T47D (cell line): ENCODE data around the gene R3HDM2.

Experiments used
- DNase-seq, 2 experiments: peaks; one replicate each; pipeline versions ENCODE4 v3.0.0 to v3.0.0-alpha.2; 2011 to 2012; ENCODE audit warnings: low read depth in 1 of 2, low spot score in 1 of 2
- JUND ChIP-seq: IDR thresholded peaks from 2 replicates; pipeline ENCODE4 v1.6.1; 2012; ENCODE audit warnings: low read depth
- in situ Hi-C: cut with HindIII; loops from 2 replicates; pipeline ENCODE4 v1.10.0; 2016; ENCODE audit warnings: low sequenced_read_pairs, low pct_unique_long_range_greater_than_20kb

The R3HDM2 gene

GRCh38 chr12:57243521-57244311, 187.1 kb downstream of the R3HDM2 start:
- in situ Hi-C loops = no loop called here
- TF ChIP-seq JUND = no peak
- peak; percentile 91 to 93 for DNase-seq

GRCh38 chr12:57242691-57243454, 188.0 kb downstream of the R3HDM2 start:
- in situ Hi-C loops = no loop called here
- no peak for TF ChIP-seq JUND
- DNase-seq = peak; percentile 93 to 95

- no peak for TF ChIP-seq JUND
- DNase-seq = peak in 1 of 2 experiments; percentile 84
- in situ Hi-C loops = no loop called here
Observed at GRCh38 chr12:57242329-57242690, 188.5 kb downstream of the R3HDM2 start.

GRCh38 chr12:57241402-57242310, 189.2 kb downstream of the R3HDM2 start:
- in situ Hi-C loops = no loop called here
- DNase-seq = no peak
- no peak for TF ChIP-seq JUND

GRCh38 chr12:57240926-57241401, 189.9 kb downstream of the R3HDM2 start:
- TF ChIP-seq JUND = no peak
- no peak for DNase-seq
- in situ Hi-C loops = no loop called here

- TF ChIP-seq JUND = no peak
- in situ Hi-C loops = no loop called here
- DNase-seq = peak; percentile 79 to 84
Observed at GRCh38 chr12:57240066-57240921, 190.5 kb downstream of the R3HDM2 start.

GRCh38 chr12:57239587-57240065, 191.2 kb downstream of the R3HDM2 start:
- in situ Hi-C loops = no loop called here
- DNase-seq = no peak
- TF ChIP-seq JUND = no peak

- in situ Hi-C loops = no loop called here
- peak; percentile 90 to 95 for DNase-seq
- TF ChIP-seq JUND = no peak
Observed at GRCh38 chr12:57238854-57239554, 191.8 kb downstream of the R3HDM2 start.

- TF ChIP-seq JUND = no peak
- DNase-seq = no peak
- in situ Hi-C loops = no loop called here
Observed at GRCh38 chr12:57237932-57238853, 192.7 kb downstream of the R3HDM2 start.

- no peak for DNase-seq
- in situ Hi-C loops = no loop called here
- no peak for TF ChIP-seq JUND
Observed at GRCh38 chr12:57237596-57237931, 193.3 kb downstream of the R3HDM2 start.
